Activated CD8-positive, alpha-beta memory T cell treated with anti-CD3 and anti-CD28 coated beads for 48 hours (primary cell): ENCODE measurements around the gene ERICH4.
"Not testable (repeated sequence)": the region's sequence is repeated elsewhere in the genome, so short reads cannot be mapped to it uniquely, and the experiment has no call there.

Experiments
- DNase-seq, 3 experiments: peaks; one replicate each; pipeline ENCODE4 v3.0.0-alpha.2; 2020; ENCODE audit warnings: low read depth in 2 of 3, low spot score in 2 of 3

Gene ERICH4

GRCh38 chr19:41476583-41476982 lies 33.6 kb downstream of the ERICH4 start:
- DNase-seq, result no peak

DNA sequence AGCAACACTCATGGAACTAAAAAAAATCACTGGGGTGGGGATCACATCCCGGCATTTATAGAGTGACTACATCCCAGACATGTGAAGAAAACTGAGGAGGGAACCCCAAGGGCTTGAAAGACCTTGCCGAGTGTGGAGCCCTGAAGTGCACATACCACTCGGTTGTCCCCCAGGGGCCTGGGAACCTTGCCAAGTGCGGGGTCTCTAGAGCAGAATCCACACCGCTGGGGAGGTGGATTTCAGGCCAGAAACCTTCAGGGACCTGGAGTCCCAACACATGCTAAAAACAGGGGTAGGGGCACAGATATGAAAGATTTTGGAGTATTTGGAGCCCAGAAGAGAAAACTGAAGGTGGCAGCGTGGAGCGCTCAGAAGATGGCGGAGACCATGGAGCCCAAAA lies 35.2 kb downstream of the ERICH4 start:
- no peak for DNase-seq

DNA sequence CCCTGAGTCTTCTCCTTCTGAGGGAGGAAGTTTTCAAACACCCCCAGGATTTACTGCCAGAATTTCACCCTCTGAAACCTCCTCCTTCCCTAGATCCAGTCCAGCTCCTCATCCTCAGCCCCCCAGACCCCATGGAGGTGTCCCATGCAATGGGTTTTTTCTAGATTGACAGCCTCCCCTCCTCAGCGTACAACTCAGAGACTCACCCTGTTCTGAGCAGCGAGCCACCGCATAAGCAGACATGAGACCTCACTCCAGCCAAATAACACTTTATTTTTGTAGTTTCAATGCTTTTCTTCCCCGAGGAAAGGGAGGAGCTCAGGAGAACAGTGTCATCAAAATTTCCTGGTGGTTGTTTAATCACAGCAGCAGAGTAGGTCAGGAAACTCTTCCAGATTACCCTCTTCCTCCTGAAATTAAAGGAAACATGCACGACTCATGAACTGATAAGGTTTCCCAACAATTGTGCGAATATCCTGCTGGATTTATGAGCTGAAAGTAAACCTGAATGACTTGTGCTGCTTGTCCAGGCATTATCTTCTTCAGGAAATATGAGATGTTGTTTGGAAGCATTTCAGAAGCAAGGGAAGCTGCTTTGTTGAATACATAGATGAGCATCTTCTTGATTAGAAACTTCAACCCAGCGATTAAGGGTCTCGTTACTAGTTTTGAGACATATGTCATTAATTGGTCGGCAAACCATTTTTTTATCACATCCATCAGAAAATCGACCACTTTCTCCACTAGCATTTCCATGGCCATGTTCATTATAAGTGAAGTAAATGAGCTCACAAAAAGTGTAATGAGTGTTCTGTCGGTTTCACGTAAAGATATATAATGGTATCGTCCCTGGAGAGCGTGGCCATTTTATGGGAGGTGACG lies 36.2 kb downstream of the ERICH4 start:
- no peak for DNase-seq

- DNase-seq, result no peak
Measured at GRCh38 chr19:41479757-41480191, 36.8 kb downstream of the ERICH4 start.

DNA sequence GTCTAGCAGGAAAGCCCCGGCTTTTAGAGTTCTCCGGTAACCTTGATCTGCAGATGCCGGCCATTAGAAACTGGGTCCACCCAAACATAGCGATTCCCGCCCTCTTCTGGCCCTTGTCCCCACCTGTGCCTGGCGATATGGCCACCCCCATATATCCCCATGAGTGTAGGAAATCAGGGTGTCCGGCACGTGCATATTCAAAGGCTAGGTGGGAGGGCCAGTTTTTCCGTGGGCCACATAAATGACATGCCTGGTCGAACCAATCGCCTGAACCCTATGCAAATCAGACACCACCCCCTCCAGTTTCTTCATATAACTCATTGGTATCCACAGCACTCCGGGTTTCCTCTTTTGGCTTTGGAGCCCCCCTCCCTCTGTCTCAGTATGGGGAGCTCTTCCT lies 37.4 kb downstream of the ERICH4 start:
- DNase-seq, result no peak

GRCh38 chr19:41484822-41485221 lies 41.9 kb downstream of the ERICH4 start:
- no peak for DNase-seq

GRCh38 chr19:41486953-41487352 lies 44.0 kb downstream of the ERICH4 start:
- DNase-seq, result not testable (repeated sequence)

DNA sequence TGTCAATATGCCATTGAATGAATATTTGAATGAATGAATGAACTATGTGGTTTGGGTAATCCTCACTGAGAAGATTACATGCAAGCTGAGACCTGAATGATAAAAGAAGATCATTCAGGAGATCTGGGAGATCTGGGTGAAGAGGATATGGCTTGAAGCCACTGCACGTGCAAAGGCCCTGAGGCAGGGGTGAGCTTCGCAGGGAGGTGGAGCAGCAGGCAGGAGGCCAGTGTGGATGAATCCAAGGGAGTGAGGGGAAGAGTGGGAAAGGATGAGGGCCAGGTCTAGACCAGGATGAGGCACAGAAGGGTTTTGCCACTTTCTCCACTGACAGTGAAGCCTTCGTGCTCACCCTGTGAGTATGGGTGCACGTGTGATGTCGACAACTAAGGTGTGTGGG lies 49.9 kb downstream of the ERICH4 start:
- no peak for DNase-seq
